A549 (cell line): ENCODE data around the gene RGS14.

Source experiments
- BCL3 ChIP-seq: fragments of >200 bp; sonication (Bioruptor Twin); formaldehyde crosslinking; IDR thresholded peaks from 3 replicates; pipeline ENCODE4 v1.6.1; 2016
- CEBPB ChIP-seq, 2 experiments: fragments of >200 bp in 1 of 2; sonication (Bioruptor Twin) in 1 of 2; formaldehyde crosslinking in 1 of 2; IDR thresholded peaks; 2 replicates each; pipeline ENCODE4 v1.6.1; 2012 to 2016
- CHD4 ChIP-seq: fragments of 200-600 bp; sonication (generic); IDR thresholded peaks from 2 replicates; pipeline ENCODE4 v1.6.1; 2016; ENCODE audit warnings: antibody characterized with exemption, mild to moderate bottlenecking, borderline replicate concordance
- CTCF ChIP-seq: fragments of >200 bp; sonication (Bioruptor Twin); formaldehyde crosslinking; IDR thresholded peaks from 3 replicates; pipeline ENCODE4 v1.5.1; 2016
- EP300 ChIP-seq, 2 experiments: fragments of >200 bp; sonication (Bioruptor Twin); formaldehyde crosslinking; IDR thresholded peaks; 2 replicates in 1 of 2; 3 replicates in 1 of 2; pipeline ENCODE4 v1.6.1; 2016 to 2017
- ESRRA ChIP-seq: fragments of 150-350 bp; IDR thresholded peaks from 2 replicates; pipeline ENCODE4 v1.6.1; 2014; ENCODE audit warnings: mild to moderate bottlenecking, low read length, borderline replicate concordance
- HEYL ChIP-seq: fragments of 250-450 bp; sonication (Bioruptor Pico); IDR thresholded peaks from 2 replicates; pipeline ENCODE4 v1.8.0; 2021; ENCODE audit warnings: mild to moderate bottlenecking, moderate library complexity
- JUNB ChIP-seq: fragments of >200 bp; sonication (Bioruptor Twin); formaldehyde crosslinking; IDR thresholded peaks from 2 replicates; pipeline ENCODE4 v1.6.1; 2016
- PHF8 ChIP-seq: fragments of 200-600 bp; sonication (generic); IDR thresholded peaks from 2 replicates; pipeline ENCODE4 v1.6.1; 2016; ENCODE audit warnings: low read depth, mild to moderate bottlenecking, antibody characterized with exemption, moderate library complexity, borderline replicate concordance
- POLR2A ChIP-seq: IDR thresholded peaks from 2 replicates; pipeline ENCODE4 v1.6.1; 2012; ENCODE audit warnings: mild to moderate bottlenecking, low read length
- POLR2AphosphoS2 ChIP-seq: conservative IDR thresholded peaks from 2 replicates; pipeline ENCODE4 v1.6.1; 2012; ENCODE audit warnings: low read length, improper control_type of control experiment, inconsistent platforms
- REST ChIP-seq: fragments of 200-600 bp; sonication (generic); IDR thresholded peaks from 2 replicates; pipeline ENCODE4 v1.6.1; 2016; ENCODE audit warnings: antibody characterized with exemption, mild to moderate bottlenecking, moderate library complexity
- SMC3 ChIP-seq: fragments of >200 bp; sonication (Bioruptor Twin); formaldehyde crosslinking; IDR thresholded peaks from 3 replicates; pipeline ENCODE4 v1.6.1; 2018; ENCODE audit warnings: inconsistent platforms
- TF ChIP-seq, protein P1 (sequence below): IDR thresholded peaks from 2 replicates; pipeline ENCODE4 v1.6.1; 2012

- no peak for TF ChIP-seq CTCF
- no peak for TF ChIP-seq EP300 (IDR thresholded peaks at IDR 0.05)
- no peak for TF ChIP-seq PHF8
- TF ChIP-seq SMC3: no peak
- TF ChIP-seq, protein P1, sequence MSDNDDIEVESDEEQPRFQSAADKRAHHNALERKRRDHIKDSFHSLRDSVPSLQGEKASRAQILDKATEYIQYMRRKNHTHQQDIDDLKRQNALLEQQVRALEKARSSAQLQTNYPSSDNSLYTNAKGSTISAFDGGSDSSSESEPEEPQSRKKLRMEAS: no peak
- no peak for TF ChIP-seq CEBPB (IDR thresholded peaks at IDR 0.05)
- TF ChIP-seq ESRRA: no peak
- TF ChIP-seq JUNB: no peak
- no peak for TF ChIP-seq POLR2A
- TF ChIP-seq CHD4: no peak
- no peak for TF ChIP-seq HEYL
- TF ChIP-seq REST: no peak
- TF ChIP-seq POLR2AphosphoS2: no peak
- TF ChIP-seq BCL3: no peak
Measured at GRCh38 chr5:177409043-177409801, 51.5 kb downstream of the RGS14 start, which contains the start of gene F12.
